Measurements from ENCODE around the gene ADAM23. TPM values are rescaled to one million over a fixed set of nuclear protein-coding genes. Genes with fewer than 3 reads are reported as not detected.

Gene ADAM23
- total and polyA plus RNA-seq, 8 donors, result 0.85 to 3.9 (median 1.4) TPM; not detected in 1

DNA sequence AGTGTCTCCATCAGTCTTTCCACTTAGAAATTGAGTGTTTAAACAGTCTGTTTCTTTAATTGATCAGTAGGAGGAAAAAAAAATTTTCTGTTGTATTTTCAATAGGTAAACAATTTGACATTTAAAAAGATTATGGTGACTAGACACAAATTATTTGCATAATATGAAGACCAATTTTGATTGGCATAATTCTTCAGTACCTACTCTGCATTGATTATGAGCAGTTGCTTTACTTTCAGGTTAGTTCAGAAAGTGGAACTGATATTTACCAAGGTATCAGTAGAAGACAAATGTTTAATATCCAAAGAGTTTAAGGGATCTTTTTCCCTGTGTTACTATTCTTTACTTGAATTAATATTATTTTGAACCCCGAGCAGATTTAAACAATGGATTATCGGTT, 2.6 kb downstream of the ADAM23 start:
- Histone ChIP-seq H3K4me3 (no peak overlapping the region), H3K9me3 (no peaks in the 10 kb centered on the region), H3K27me3 (peaks cover 0 to 52% (median 37%) of the 10 kb centered on the region in 3 donors), H3K4me1 (peaks cover 0 to 20% (median 12%) of the 10 kb centered on the region in 4 donors), H3K27ac (no peak overlapping the region), H3K36me3 (no peaks in the 10 kb centered on the region)
- WGBS, 5 donors, result 86 to 93% (median 90%) methylated on average over 2 of the region's 2 CpGs
- intact Hi-C loops (cut with DNase I; ENCODE audit: low total_unique reads), result no loop called here
- TF ChIP-seq POLR2A (IDR thresholded peaks at IDR 0.05) (no peak), EP300 (IDR thresholded peaks at IDR 0.05) (no peak), POLR2AphosphoS5 (IDR thresholded peaks at IDR 0.05) (no peak)
- TF ChIP-seq, protein P1, sequence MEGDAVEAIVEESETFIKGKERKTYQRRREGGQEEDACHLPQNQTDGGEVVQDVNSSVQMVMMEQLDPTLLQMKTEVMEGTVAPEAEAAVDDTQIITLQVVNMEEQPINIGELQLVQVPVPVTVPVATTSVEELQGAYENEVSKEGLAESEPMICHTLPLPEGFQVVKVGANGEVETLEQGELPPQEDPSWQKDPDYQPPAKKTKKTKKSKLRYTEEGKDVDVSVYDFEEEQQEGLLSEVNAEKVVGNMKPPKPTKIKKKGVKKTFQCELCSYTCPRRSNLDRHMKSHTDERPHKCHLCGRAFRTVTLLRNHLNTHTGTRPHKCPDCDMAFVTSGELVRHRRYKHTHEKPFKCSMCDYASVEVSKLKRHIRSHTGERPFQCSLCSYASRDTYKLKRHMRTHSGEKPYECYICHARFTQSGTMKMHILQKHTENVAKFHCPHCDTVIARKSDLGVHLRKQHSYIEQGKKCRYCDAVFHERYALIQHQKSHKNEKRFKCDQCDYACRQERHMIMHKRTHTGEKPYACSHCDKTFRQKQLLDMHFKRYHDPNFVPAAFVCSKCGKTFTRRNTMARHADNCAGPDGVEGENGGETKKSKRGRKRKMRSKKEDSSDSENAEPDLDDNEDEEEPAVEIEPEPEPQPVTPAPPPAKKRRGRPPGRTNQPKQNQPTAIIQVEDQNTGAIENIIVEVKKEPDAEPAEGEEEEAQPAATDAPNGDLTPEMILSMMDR (IDR thresholded peaks at IDR 0.05), result no peak
- no peak for DNase-seq

- no peak for TF ChIP-seq POLR2A (IDR thresholded peaks at IDR 0.05)
- TF ChIP-seq POLR2AphosphoS5 (IDR thresholded peaks at IDR 0.05), result no peak
- TF ChIP-seq, protein P1 (IDR thresholded peaks at IDR 0.05), result no peak
- TF ChIP-seq EP300 (IDR thresholded peaks at IDR 0.05), result no peak
- intact Hi-C loops (cut with DNase I; ENCODE audit: low total_unique reads), result no loop called here
- H3K36me3 ChIP-seq, result no peaks in the 10 kb centered on the region
Observed at GRCh38 chr2:206452242-206452641, 8.9 kb downstream of the ADAM23 start.

DNA sequence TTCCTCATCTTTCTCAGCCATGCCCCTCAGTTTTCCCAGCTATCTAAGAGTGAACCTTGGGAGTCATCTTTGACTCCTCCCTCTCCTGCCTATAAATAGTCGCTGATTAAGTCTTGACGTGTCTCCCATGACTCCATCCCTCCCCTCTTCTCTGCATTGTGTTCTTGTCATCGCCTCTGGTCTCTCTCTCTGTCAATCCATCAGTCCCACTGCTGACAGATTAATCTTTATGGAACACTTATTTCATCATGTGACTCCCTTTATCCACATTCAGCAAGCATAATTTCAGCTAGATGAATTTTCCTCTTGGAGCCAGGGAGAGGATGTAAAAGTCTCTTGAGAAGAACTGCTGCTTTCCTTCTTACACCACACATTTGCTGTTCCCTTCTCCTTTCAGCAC, 9.4 kb downstream of the ADAM23 start:
- peak in 1 of 2 donors; percentile 2 for DNase-seq
- no peak overlapping the region for H3K27ac ChIP-seq
- intact Hi-C loops (cut with DNase I; ENCODE audit: low total_unique reads), result no loop called here

More at GRCh38 chr2:206452242-206452641, 8.9 kb downstream of the ADAM23 start:
- no peak for DNase-seq
- H3K27ac ChIP-seq, result no peak overlapping the region
- no peaks in the 10 kb centered on the region for H3K27me3 ChIP-seq
- H3K4me1 ChIP-seq, result no peaks in the 10 kb centered on the region
- H3K9me3 ChIP-seq, result no peaks in the 10 kb centered on the region
- 74 to 87% (median 86%) methylated on average over 1 of the region's 1 CpG for WGBS, 5 donors
- H3K4me3 ChIP-seq, result no peak overlapping the region

GRCh38 chr2:206456078-206456754, 12.9 kb downstream of the ADAM23 start:
- Histone ChIP-seq H3K4me3 (no peak overlapping the region), H3K27ac (no peak overlapping the region), H3K9me3 (no peaks in the 10 kb centered on the region), H3K27me3 (no peaks in the 10 kb centered on the region), H3K4me1 (no peaks in the 10 kb centered on the region), H3K36me3 (no peaks in the 10 kb centered on the region)
- intact Hi-C loops (cut with DNase I; ENCODE audit: low total_unique reads), result no loop called here
- no peak for DNase-seq
- WGBS, 5 donors, result 68 to 77% (median 73%) methylated on average over 5 of the region's 5 CpGs
- TF ChIP-seq EP300 (IDR thresholded peaks at IDR 0.05) (no peak), POLR2AphosphoS5 (IDR thresholded peaks at IDR 0.05) (no peak), POLR2A (IDR thresholded peaks at IDR 0.05) (no peak)
- TF ChIP-seq, protein P1 (IDR thresholded peaks at IDR 0.05), result no peak

More for the DNA sequence above, 9.4 kb downstream of the ADAM23 start:
- Histone ChIP-seq H3K36me3 (no peaks in the 10 kb centered on the region), H3K27me3 (no peaks in the 10 kb centered on the region), H3K4me1 (no peaks in the 10 kb centered on the region), H3K9me3 (no peaks in the 10 kb centered on the region), H3K4me3 (no peak overlapping the region)
- no peak for TF ChIP-seq EP300 (IDR thresholded peaks at IDR 0.05)
- no peak for TF ChIP-seq POLR2AphosphoS5 (IDR thresholded peaks at IDR 0.05)
- TF ChIP-seq, protein P1 (IDR thresholded peaks at IDR 0.05), result no peak
- TF ChIP-seq POLR2A (IDR thresholded peaks at IDR 0.05), result no peak
- 33 to 63% (median 60%) methylated on average over 3 of the region's 3 CpGs for WGBS, 5 donors
